HG03139 (cell line): ENCODE results near the gene SPI1.
A peak's percentile ranks its signal among the peaks of the same experiment; 100 is the strongest.

Experiments
- ATAC-seq: cut with Tn5 transposase; IDR thresholded peaks from one replicate; pipeline ENCODE4 v1.9.1; 2021; ENCODE audit not compliant: unreplicated experiment

The SPI1 gene

GRCh38 chr11:47389577-47390421, 11.5 kb upstream of the SPI1 start:
- ATAC-seq: no peak

DNA sequence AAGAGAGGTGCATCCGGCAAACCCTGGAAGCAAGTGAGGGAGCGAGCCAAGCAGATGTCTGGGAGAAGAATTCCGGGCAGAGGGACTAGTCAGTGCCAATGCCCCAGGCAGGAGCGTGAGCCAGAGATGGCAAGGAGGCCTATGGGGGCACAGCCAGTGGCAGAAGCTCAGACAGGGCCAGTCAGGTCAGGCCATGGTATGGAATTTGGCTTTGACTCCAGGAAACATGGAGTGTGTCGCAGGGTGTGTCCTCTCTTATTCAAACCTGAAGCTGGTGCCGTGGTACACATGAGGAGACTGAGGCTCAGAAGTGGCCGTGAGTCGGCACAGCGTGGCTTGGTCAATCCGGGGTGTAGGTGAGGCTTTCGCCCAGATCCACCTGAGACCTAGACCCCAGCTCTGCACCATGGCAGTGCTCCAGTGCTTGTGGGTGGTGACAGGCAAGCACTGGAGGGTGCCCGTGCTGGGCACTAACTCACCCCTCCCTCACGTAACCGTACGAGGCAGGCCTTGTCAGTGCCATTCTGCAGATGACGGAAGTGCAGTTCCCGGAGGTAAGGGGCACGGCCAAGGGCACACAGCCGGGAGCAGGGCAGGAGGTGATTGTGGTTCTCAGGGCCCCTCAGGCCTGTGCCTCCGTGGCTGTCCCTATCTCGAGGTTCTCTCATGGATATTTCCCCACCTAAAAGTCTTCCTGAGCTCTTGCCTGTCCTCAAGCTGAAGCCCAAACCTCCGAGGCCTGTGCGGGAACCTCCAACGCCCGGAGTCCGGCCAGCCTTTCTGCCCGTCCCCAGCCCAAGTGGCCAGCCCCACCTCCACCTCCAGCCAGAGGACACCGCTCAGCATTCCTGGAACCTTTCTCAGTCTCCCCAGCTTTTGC, 10.6 kb upstream of the SPI1 start:
- ATAC-seq: no peak

GRCh38 chr11:47387944-47388696, 9.8 kb upstream of the SPI1 start:
- ATAC-seq: no peak

DNA sequence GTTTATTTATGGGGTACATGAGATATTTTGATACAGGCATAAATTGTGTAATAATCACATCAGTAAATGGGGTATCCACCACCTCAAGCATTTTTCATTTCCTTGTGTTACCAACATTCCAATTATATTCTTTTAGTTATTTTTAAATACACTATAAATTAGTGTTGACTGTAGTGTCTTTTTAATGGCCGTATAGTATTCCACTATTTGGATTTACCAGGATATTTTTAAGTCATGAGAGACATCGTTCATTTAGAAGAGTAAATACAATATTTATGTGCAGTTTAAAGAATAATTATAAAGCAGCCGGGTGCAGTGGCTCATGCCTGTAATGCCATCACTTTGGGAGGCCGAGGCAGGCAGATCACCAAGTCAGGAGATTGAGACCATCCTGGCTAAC, 6.2 kb upstream of the SPI1 start:
- ATAC-seq: no peak

- ATAC-seq: no peak
Measured at GRCh38 chr11:47383071-47383470, 4.7 kb upstream of the SPI1 start.

GRCh38 chr11:47380078-47380477, 1.7 kb upstream of the SPI1 start:
- ATAC-seq: no peak

DNA sequence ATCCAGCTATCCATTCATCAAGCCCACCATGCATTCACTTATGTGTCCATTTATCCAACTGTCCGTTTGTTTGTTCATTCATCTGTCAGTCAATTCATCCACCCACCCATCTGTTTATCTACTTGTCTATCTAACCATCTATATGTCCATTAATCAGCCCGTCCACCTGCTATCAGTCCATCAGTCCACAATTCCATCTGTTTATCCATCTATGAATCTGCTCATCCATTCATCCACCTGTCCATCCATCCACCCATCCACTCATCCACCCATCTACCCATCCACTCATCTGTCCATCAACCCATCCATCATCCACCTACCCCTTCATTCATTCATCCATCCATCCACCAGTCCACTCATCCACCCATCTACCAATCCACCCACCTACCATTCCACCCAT, 970 bp upstream of the SPI1 start:
- no peak for ATAC-seq

GRCh38 chr11:47378836-47379170, 456 bp upstream of the SPI1 start:
- peak; percentile 10 for ATAC-seq

DNA sequence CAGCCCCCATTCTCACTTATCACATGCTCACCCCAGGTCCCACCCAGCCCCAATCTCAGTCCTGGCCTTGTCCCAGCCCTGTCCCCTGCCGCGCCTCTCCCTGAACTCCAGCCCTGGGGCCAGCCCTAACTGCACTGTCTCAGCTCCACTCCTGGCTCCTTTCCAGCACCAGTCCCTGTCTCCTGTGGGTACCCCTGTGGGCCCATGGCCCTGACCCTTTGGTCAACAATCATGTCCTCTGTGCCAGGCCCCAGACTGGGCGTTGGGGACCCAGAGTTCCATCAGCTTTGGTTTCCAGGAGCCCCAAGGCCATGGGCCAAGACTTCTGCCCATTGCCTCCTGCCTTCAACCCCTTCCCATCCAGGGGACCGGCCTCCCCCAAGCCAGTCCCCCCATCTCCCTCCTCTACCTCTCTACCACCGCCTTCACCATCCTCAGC, 757 bp downstream of the SPI1 start:
- no peak for ATAC-seq

DNA sequence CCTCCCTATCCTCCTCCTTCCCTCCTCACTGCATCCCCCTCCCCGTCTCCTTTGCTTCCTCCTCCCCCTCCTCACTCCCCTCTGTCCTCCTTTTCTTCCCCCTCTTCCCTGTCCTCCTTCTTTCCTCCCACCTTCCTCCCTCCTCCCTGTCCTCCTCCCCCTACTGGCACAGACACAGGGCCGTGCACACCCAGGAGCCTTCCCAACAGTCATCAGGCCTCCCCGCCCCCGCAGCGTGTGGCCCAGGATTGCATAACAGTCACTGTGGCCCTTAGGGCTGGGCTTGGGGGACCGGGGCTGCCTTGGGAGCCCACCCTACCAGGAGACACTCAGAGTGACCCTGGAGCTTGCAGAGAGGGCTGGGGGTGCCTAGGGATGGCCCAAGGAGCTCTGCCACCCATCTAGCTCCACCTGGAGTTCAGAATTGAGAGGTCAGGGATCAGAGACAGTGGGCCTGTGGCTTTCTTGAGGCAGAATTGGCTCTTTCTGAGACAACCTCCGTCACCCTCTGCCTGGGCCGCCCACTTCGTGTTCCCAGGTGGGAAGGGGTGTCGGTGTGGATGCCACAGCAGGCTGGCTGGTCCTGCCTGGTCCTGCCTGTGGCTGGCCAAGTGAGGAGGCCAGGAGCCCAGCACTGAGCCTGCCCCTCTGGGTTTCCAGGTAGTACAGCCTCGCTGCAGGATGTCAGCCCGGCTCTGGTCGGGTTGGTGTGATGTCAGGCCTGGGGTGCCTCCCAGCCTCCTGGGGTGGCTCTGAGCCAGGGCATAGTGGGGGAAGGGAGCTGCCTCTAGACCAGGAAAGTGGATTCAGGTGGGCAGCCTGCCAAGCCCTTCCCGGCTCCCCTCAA, 1.6 kb downstream of the SPI1 start:
- no peak for ATAC-seq

GRCh38 chr11:47376107-47376524, 2.2 kb downstream of the SPI1 start:
- no peak for ATAC-seq

- ATAC-seq: no peak
Measured at GRCh38 chr11:47375546-47376085, 2.7 kb downstream of the SPI1 start.

- no peak for ATAC-seq
Measured at GRCh38 chr11:47375020-47375419, 3.3 kb downstream of the SPI1 start.

DNA sequence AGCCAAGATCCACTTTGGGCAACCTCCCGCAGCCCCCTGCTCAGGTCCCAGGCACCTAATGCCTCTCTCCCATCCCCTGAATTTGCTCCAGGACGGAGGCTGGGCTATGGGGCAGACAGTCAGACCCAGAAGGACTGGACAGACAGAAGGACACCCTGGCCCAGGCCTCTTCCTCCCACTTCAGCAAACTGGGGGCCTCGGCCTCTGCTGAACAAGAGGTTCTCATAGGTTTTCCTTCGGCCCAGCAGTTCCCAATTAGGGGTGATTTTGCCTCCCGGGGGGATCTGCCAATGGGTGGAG, 3.7 kb downstream of the SPI1 start:
- no peak for ATAC-seq

- ATAC-seq: no peak
Measured at GRCh38 chr11:47373876-47374719, 4.2 kb downstream of the SPI1 start.

DNA sequence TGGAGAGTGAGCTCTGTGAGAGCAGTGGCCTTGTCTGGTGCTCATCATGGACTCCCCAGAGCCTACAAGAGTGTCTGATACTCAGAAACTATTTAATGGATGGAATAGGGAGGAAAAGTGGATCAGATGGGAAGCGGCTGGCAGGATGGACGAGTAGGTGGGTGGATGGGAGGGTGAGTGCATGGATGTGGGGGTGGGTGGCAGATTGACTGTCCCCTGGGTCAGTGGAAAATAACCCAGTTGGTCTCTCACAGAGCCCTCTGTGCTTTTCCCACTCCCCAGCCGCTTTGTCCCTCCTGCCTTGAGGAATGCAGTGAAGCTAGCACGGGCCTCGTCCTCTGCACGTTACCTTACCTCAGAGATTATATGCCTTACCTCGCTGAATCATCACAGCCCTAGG, 5.9 kb downstream of the SPI1 start:
- no peak for ATAC-seq

- ATAC-seq: no peak
Measured at GRCh38 chr11:47369676-47370075, 8.7 kb downstream of the SPI1 start.

GRCh38 chr11:47366020-47366490, 12.3 kb downstream of the SPI1 start:
- ATAC-seq: no peak

GRCh38 chr11:47361419-47361818, 16.9 kb downstream of the SPI1 start:
- no peak for ATAC-seq
